Activated T-helper 17 cell treated with anti-CD3 and anti-CD28 coated beads, Interleukin-2, amount 50 U/mL, for 72 hours (primary cell): Measurements from ENCODE around the gene F13A1. TPM values are rescaled to one million over a fixed set of nuclear protein-coding genes. Genes with fewer than 3 reads are reported as not detected.

Experiments used
- ATAC-seq: fragments of 150-1000 bp; cut with Tn5 transposase; replicated peaks from 2 replicates; pipeline ENCODE4 v1.10.0; 2021; ENCODE audit warnings: mild to moderate bottlenecking, moderate library complexity
- H3K27ac Mint-ChIP-seq: one replicate; pipeline ENCODE4 v1.8.0; 2022; ENCODE audit warnings: mixed read lengths
- H3K27me3 Mint-ChIP-seq: one replicate; pipeline ENCODE4 v1.8.0; 2022; ENCODE audit warnings: mixed read lengths
- H3K36me3 Mint-ChIP-seq: one replicate; pipeline ENCODE4 v1.8.0; 2022; ENCODE audit warnings: low read depth, mild to moderate bottlenecking, mixed read lengths
- H3K4me1 Mint-ChIP-seq: one replicate; pipeline ENCODE4 v1.8.0; 2022; ENCODE audit warnings: mixed read lengths
- H3K4me3 Mint-ChIP-seq: one replicate; pipeline ENCODE4 v1.8.0; 2022; ENCODE audit warnings: mild to moderate bottlenecking, mixed read lengths
- H3K9me3 Mint-ChIP-seq: one replicate; pipeline ENCODE4 v1.8.0; 2022; ENCODE audit warnings: mixed read lengths
- total RNA-seq, 2 donors: library from RNA; stranded (reverse); gene quantifications; one replicate each; pipeline ENCODE4 v1.2.3, GENCODE V29; 2022

Gene F13A1
- total RNA-seq, 2 donors from 2014 or later, result 0.06 TPM; not detected in 1

- no peak overlapping the region for H3K4me3 Mint-ChIP-seq
- no peak overlapping the region for H3K27ac Mint-ChIP-seq
- peaks cover 3% of the 10 kb centered on the region for H3K9me3 Mint-ChIP-seq
- peaks cover 30% of the 10 kb centered on the region for H3K27me3 Mint-ChIP-seq
- H3K4me1 Mint-ChIP-seq, result no peaks in the 10 kb centered on the region
- H3K36me3 Mint-ChIP-seq, result no peaks in the 10 kb centered on the region
- ATAC-seq, result no peak
Observed at GRCh38 chr6:6287415-6287814, 33.0 kb downstream of the F13A1 start.

DNA sequence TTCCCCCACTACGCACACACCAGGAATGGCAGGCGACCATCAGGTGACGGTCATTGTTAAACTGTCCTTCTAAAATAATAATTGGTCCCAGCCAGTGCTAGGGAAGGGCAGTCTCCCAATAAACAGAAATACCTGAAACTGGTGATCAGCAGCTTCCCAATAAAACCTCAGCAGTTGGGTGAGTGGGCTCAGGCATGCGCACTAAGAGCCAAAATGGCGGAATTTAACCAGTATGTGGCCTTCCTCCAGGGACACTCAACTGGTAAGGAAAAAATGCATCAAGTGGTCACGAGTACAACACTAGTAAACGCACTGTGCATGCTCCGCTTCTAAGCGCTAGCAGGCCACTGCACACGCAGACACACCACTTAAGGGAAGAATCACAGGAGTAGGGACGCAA, 34.8 kb downstream of the F13A1 start:
- peaks cover 16% of the 10 kb centered on the region for H3K27me3 Mint-ChIP-seq
- no peak overlapping the region for H3K27ac Mint-ChIP-seq
- ATAC-seq, result no peak
- H3K4me1 Mint-ChIP-seq, result no peaks in the 10 kb centered on the region
- H3K4me3 Mint-ChIP-seq, result no peak overlapping the region
- H3K36me3 Mint-ChIP-seq, result no peaks in the 10 kb centered on the region
- no peaks in the 10 kb centered on the region for H3K9me3 Mint-ChIP-seq

DNA sequence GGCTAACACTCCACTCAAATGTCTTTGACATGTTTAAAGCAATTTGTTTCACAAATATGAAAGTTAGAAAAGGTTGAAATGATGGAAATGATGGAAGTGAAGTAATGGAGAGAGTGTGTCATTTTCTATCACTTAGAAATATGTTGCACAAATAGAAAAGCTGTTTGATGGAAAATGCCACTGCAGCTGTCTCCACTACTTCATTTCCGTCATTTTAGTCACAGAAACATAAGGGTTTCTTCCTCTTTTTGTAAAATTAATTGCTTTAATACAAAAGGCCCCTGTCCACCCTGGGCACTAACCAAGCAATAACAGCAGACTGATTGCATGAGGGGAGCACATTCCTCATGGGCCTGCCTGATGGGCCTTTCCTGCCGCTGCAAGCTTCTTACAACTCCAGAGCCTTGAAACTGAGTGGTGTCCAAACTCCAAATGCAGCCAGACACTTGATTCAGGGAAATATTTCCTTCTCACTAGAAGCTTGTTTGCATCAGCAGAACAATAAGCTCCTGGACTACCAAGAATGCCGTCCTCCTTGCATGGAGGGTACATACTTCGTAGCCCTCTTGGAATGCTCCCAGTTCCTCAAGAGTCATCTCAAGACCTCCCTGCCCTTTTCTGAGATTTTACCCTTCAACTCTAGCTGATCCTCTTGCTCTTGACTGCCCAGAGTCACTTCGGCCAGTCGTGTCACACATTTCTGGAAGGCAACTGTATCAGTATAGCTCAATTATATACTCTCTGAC, 36.1 kb downstream of the F13A1 start:
- no peak overlapping the region for H3K27ac Mint-ChIP-seq
- H3K36me3 Mint-ChIP-seq, result no peaks in the 10 kb centered on the region
- ATAC-seq, result no peak
- H3K9me3 Mint-ChIP-seq, result no peaks in the 10 kb centered on the region
- peaks cover 13% of the 10 kb centered on the region for H3K27me3 Mint-ChIP-seq
- no peak overlapping the region for H3K4me3 Mint-ChIP-seq
- H3K4me1 Mint-ChIP-seq, result no peaks in the 10 kb centered on the region

DNA sequence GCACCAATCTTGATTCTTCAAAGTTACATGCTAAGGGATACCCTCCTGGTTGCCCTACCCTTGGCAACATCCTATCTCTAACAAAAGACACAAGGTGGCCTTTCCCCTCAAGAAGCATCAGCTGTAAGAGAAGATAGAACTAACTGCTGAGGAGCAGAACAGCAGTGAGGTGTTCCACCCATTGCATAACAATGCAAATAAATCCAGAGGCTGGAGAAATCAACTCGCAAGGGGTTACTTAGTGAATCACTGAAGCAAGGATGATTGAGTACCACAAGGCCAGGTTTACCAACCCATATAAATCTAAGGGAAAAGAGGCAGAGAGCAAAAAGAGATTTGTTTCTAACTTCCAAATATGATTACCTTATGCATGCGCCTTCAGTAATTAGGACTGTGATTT, 36.7 kb downstream of the F13A1 start:
- Mint-ChIP-seq H3K27me3 (peaks cover 15% of the 10 kb centered on the region), H3K27ac (no peak overlapping the region), H3K4me1 (no peaks in the 10 kb centered on the region), H3K4me3 (no peak overlapping the region), H3K9me3 (no peaks in the 10 kb centered on the region), H3K36me3 (no peaks in the 10 kb centered on the region)
- ATAC-seq, result no peak

GRCh38 chr6:6282716-6283115, 37.7 kb downstream of the F13A1 start:
- Mint-ChIP-seq H3K4me3 (no peak overlapping the region), H3K4me1 (no peaks in the 10 kb centered on the region), H3K36me3 (no peaks in the 10 kb centered on the region), H3K9me3 (no peaks in the 10 kb centered on the region), H3K27me3 (peaks cover 22% of the 10 kb centered on the region), H3K27ac (no peak overlapping the region)
- ATAC-seq, result no peak

DNA sequence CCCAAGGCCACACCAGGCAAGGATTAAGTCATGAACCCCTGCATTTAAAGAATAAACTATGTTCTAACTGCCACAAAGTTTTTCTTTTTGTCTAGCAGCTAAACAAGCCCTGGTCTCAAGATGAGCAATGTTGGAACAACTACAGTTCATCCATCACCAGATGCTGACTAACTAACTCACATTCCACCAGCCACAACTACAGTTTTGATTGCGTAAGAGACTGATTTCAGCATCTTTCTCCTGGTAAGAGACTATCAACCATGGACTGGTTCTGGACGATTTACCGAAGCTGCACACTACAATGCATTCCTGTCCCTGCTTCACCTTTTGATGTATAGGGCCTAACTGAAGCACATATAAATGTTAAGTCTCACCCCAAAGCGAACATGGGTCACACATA, 43.0 kb downstream of the F13A1 start:
- Mint-ChIP-seq H3K9me3 (no peaks in the 10 kb centered on the region), H3K27me3 (peaks cover 34% of the 10 kb centered on the region), H3K36me3 (no peaks in the 10 kb centered on the region), H3K27ac (no peak overlapping the region), H3K4me3 (no peak overlapping the region), H3K4me1 (no peaks in the 10 kb centered on the region)
- ATAC-seq, result no peak

- ATAC-seq, result no peak
Observed at GRCh38 chr6:6270948-6271535, 49.4 kb downstream of the F13A1 start.

DNA sequence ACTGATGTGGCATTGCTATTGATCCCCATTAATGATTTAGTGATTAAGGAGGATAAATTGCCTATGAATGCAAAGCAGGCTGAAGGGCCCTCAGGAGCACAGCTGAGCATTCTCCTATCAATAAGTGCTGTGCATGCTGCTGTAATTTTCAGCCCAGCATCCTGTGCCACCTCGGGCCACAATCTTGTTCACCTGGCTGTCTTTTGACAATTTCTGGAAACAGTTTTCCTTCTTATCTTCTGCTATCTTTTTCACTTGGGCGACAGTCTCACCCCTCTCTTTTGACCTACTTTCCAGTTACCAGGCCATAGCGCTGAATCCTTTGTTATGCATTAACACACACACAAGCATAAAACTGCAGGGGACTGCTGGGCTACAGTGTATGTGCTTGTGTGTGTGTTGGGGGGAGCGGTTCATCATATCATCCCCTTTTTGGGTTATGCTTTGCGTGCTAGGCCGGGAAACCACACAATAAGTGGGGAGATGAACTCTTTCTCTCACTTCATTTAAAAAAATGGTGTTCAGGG, 60.2 kb downstream of the F13A1 start:
- no peaks in the 10 kb centered on the region for H3K4me1 Mint-ChIP-seq
- no peaks in the 10 kb centered on the region for H3K36me3 Mint-ChIP-seq
- H3K9me3 Mint-ChIP-seq, result no peaks in the 10 kb centered on the region
- H3K27ac Mint-ChIP-seq, result no peak overlapping the region
- peaks cover 19% of the 10 kb centered on the region for H3K27me3 Mint-ChIP-seq
- no peak for ATAC-seq
- no peak overlapping the region for H3K4me3 Mint-ChIP-seq

More at GRCh38 chr6:6270948-6271535, 49.4 kb downstream of the F13A1 start:
- no peak overlapping the region for H3K4me3 Mint-ChIP-seq
- no peaks in the 10 kb centered on the region for H3K36me3 Mint-ChIP-seq
- H3K4me1 Mint-ChIP-seq, result no peaks in the 10 kb centered on the region
- H3K27ac Mint-ChIP-seq, result no peak overlapping the region
- H3K9me3 Mint-ChIP-seq, result no peaks in the 10 kb centered on the region
- H3K27me3 Mint-ChIP-seq, result peaks cover 23% of the 10 kb centered on the region

- ATAC-seq, result no peak
- H3K36me3 Mint-ChIP-seq, result no peaks in the 10 kb centered on the region
- H3K4me3 Mint-ChIP-seq, result no peak overlapping the region
- no peaks in the 10 kb centered on the region for H3K9me3 Mint-ChIP-seq
- peaks cover 6% of the 10 kb centered on the region for H3K27me3 Mint-ChIP-seq
- no peak overlapping the region for H3K27ac Mint-ChIP-seq
- no peaks in the 10 kb centered on the region for H3K4me1 Mint-ChIP-seq
Observed at GRCh38 chr6:6256886-6257285, 63.6 kb downstream of the F13A1 start.

GRCh38 chr6:6256259-6256658, 64.2 kb downstream of the F13A1 start:
- no peak overlapping the region for H3K27ac Mint-ChIP-seq
- H3K4me3 Mint-ChIP-seq, result no peak overlapping the region
- no peaks in the 10 kb centered on the region for H3K4me1 Mint-ChIP-seq
- no peak for ATAC-seq
- H3K36me3 Mint-ChIP-seq, result no peaks in the 10 kb centered on the region
- no peaks in the 10 kb centered on the region for H3K9me3 Mint-ChIP-seq
- peaks cover 12% of the 10 kb centered on the region for H3K27me3 Mint-ChIP-seq

- Mint-ChIP-seq H3K4me3 (no peak overlapping the region), H3K9me3 (no peaks in the 10 kb centered on the region), H3K4me1 (no peaks in the 10 kb centered on the region), H3K27ac (no peak overlapping the region), H3K36me3 (no peaks in the 10 kb centered on the region), H3K27me3 (peaks cover 37% of the 10 kb centered on the region)
- no peak for ATAC-seq
Observed at GRCh38 chr6:6251555-6252280, 68.7 kb downstream of the F13A1 start.

DNA sequence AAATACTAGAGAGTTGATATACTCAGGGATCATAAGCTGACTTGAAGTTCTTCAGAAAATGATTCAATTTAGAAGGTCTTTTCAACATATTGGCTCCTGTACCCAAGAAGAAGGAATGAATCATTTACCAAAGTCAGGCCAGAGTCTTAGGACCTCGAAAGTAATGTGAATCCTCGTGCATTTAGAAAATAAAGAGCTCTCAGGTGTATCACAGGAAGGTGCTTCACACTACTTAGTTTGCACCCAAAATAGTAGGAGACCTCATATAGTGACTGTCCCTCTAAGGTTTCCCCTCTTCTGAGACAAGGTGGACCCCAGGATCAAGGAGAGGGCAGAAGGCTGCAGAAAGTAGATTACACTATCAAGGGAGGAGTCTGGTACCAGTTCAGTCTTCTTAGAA, 71.8 kb downstream of the F13A1 start:
- no peak for ATAC-seq
- Mint-ChIP-seq H3K27ac (no peak overlapping the region), H3K27me3 (peaks cover 37% of the 10 kb centered on the region), H3K36me3 (no peaks in the 10 kb centered on the region), H3K4me3 (no peak overlapping the region), H3K9me3 (no peaks in the 10 kb centered on the region), H3K4me1 (no peaks in the 10 kb centered on the region)

- Mint-ChIP-seq H3K36me3 (no peaks in the 10 kb centered on the region), H3K4me3 (no peak overlapping the region), H3K27me3 (peaks cover 37% of the 10 kb centered on the region), H3K27ac (no peak overlapping the region), H3K9me3 (no peaks in the 10 kb centered on the region), H3K4me1 (no peaks in the 10 kb centered on the region)
- no peak for ATAC-seq
Observed at GRCh38 chr6:6246544-6246943, 73.9 kb downstream of the F13A1 start.

- H3K27me3 Mint-ChIP-seq, result peaks cover 25% of the 10 kb centered on the region
- H3K27ac Mint-ChIP-seq, result no peak overlapping the region
- no peaks in the 10 kb centered on the region for H3K4me1 Mint-ChIP-seq
- H3K36me3 Mint-ChIP-seq, result no peaks in the 10 kb centered on the region
- no peak for ATAC-seq
- no peaks in the 10 kb centered on the region for H3K9me3 Mint-ChIP-seq
- H3K4me3 Mint-ChIP-seq, result no peak overlapping the region
Observed at GRCh38 chr6:6244624-6245023, 75.8 kb downstream of the F13A1 start.

DNA sequence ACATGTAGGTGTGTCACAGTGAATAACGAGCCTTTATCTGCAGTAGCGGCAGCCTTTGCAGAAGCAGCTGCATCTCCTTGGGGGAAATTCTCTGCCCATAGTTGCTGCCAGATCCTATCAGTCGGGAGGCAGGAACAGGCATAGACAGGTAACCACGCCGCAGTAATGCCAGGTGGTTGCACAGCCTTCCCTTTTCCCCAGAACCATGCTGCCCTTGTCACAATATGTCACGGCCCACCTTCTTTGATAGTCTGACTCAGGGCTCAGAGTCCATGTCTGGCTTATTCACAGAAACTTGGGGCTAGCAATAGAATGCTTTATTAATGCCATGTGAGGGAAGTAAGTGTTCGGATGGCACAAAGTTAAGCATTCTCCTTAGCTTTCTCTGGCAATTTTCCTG, 76.6 kb downstream of the F13A1 start:
- no peak for ATAC-seq
- Mint-ChIP-seq H3K27me3 (peaks cover 25% of the 10 kb centered on the region), H3K4me1 (no peaks in the 10 kb centered on the region), H3K4me3 (no peak overlapping the region), H3K27ac (no peak overlapping the region), H3K36me3 (no peaks in the 10 kb centered on the region), H3K9me3 (no peaks in the 10 kb centered on the region)
